MCF 10A (cell line): Measurements from ENCODE around the gene NFAT5. TPM values are rescaled to one million over a fixed set of nuclear protein-coding genes. Genes with fewer than 3 reads are reported as not detected.

ENCODE experiments used
- BruUV-seq: library from RNA; stranded (reverse); fragments of 400-500 nt; replicated peaks from 2 replicates; lab custom pipeline; 2021; lab: Mats Ljungman, UMichigan
- CTCF ChIA-PET: fragments of 300-600 bp; sonication (Branson Sonifier 250); formaldehyde crosslinking; extraction: SDS; loops from one replicate; lab custom pipeline; 2021; ENCODE audit warnings: antibody characterized with exemption, inconsistent platforms; lab: Yijun Ruan, JAX
- POLR2A ChIA-PET: fragments of 300-600, 350-650 bp; sonication (Branson Sonifier 250); formaldehyde crosslinking; extraction: SDS; loops from one replicate; lab custom pipeline; 2020; ENCODE audit warnings: antibody characterized with exemption, inconsistent platforms; lab: Yijun Ruan, JAX
- DNase-seq: peaks from one replicate; pipeline ENCODE4 v3.0.0-alpha.2; 2018; ENCODE audit not compliant: unreplicated experiment
- H3K27ac Mint-ChIP-seq: one replicate; pipeline ENCODE4 v1.8.0; 2022; ENCODE audit warnings: mild to moderate bottlenecking, low read depth, mixed read lengths; ENCODE audit not compliant: unreplicated experiment
- H3K27me3 Mint-ChIP-seq: one replicate; pipeline ENCODE4 v1.8.0; 2022; ENCODE audit warnings: mixed read lengths; ENCODE audit not compliant: insufficient read depth, unreplicated experiment
- H3K36me3 Mint-ChIP-seq: one replicate; pipeline ENCODE4 v1.8.0; 2022; ENCODE audit warnings: mild to moderate bottlenecking, moderate library complexity, mixed read lengths; ENCODE audit not compliant: insufficient read depth, unreplicated experiment
- H3K4me1 Mint-ChIP-seq: one replicate; pipeline ENCODE4 v1.8.0; 2022; ENCODE audit warnings: mixed read lengths; ENCODE audit not compliant: insufficient read depth, unreplicated experiment
- H3K4me3 Mint-ChIP-seq: one replicate; pipeline ENCODE4 v1.8.0; 2022; ENCODE audit warnings: mild to moderate bottlenecking, moderate library complexity, mixed read lengths; ENCODE audit not compliant: unreplicated experiment
- H3K9me3 Mint-ChIP-seq: one replicate; pipeline ENCODE4 v1.8.0; 2022; ENCODE audit warnings: mixed read lengths; ENCODE audit not compliant: unreplicated experiment
- intact Hi-C: fragments of 100-400 bp; cut with micrococcal nuclease; formaldehyde crosslinking; loops from 2 replicates; pipeline ENCODE4 v1.14.1; 2022
- total RNA-seq: library from RNA; stranded (reverse); gene quantifications from 2 replicates; pipeline ENCODE4 v1.2.3, GENCODE V29; 2022
- TF ChIP-seq, protein P1 (sequence below): fragments of 200-600 bp; IDR thresholded peaks from one replicate; pipeline ENCODE4 v1.8.0; 2022; ENCODE audit warnings: antibody characterized with exemption, mild to moderate bottlenecking; ENCODE audit not compliant: unreplicated experiment

The NFAT5 gene
- total RNA-seq, 1 experiment from 2014 or later, result 46.4 TPM

DNA sequence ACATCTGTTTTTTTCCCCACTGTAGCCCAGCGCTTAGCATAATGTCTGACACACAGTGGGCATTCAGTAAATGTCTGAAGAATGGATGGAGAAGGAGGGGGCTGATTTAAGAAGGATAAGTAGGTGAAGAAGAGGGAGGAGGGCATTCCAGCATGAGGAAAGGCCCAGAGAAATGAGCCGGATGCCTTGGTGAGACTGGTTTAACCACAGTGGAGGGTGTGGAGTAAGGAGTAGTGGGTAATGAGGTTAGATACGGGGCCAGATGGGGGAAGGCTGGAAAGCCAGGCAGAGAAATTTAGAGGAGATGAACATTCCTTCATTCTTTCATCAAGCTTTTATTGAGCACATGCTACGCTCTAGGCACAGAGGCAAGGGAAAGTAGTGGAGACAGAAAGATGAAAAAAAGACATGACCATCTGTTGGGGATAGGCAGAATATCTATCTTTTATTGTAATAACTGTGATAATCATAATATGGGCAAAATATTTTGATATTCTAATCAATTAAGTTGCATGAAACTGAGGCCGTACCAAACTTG is 43.7 kb upstream of the NFAT5 start:
- CTCF ChIA-PET, result no interaction called here
- DNase-seq, result no peak
- peaks cover 11% of the 10 kb centered on the region for H3K4me1 Mint-ChIP-seq
- TF ChIP-seq, protein P1, sequence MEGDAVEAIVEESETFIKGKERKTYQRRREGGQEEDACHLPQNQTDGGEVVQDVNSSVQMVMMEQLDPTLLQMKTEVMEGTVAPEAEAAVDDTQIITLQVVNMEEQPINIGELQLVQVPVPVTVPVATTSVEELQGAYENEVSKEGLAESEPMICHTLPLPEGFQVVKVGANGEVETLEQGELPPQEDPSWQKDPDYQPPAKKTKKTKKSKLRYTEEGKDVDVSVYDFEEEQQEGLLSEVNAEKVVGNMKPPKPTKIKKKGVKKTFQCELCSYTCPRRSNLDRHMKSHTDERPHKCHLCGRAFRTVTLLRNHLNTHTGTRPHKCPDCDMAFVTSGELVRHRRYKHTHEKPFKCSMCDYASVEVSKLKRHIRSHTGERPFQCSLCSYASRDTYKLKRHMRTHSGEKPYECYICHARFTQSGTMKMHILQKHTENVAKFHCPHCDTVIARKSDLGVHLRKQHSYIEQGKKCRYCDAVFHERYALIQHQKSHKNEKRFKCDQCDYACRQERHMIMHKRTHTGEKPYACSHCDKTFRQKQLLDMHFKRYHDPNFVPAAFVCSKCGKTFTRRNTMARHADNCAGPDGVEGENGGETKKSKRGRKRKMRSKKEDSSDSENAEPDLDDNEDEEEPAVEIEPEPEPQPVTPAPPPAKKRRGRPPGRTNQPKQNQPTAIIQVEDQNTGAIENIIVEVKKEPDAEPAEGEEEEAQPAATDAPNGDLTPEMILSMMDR, result no peak
- no peak overlapping the region for H3K4me3 Mint-ChIP-seq
- POLR2A ChIA-PET, result no interaction called here
- peaks cover 7% of the 10 kb centered on the region for H3K9me3 Mint-ChIP-seq
- intact Hi-C loops, result no loop called here
- no peaks in the 10 kb centered on the region for H3K36me3 Mint-ChIP-seq
- H3K27me3 Mint-ChIP-seq, result no peaks in the 10 kb centered on the region
- no TSS peak for BruUV-seq
- no peak overlapping the region for H3K27ac Mint-ChIP-seq

DNA sequence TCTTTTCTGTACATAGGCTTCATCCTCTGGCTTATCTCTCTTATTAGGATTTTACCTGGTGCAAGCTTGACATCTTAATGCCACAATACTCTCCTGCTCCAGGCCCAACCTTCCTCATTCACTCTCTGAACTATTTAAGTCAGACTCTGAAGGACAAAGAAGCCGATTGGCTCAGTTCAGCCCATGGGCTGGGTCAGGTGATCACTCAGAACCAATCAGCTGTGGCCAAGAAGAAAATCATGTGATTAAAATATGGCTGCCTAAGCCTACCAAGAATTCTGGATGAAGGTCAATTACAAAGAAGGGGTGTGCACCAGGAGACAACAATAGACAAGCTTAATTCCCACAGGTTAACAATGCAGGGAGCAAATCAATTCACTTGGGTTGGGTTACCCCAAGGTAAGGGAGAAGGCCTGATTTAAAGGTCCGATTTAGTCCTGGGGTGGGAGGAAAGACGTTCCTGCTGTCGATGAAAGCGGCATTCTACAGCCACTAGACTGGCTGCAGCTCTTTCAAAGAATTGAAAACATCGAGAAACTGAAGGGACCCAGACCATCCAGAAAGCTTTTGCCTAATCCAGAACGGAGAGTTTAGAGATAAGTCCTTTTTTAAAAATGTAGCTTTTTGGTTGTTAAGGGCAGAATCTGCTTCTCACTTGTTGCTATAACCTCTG is 42.9 kb upstream of the NFAT5 start:
- BruUV-seq, result no TSS peak
- ChIA-PET CTCF (interaction anchor here (0.7 kb wide), 1 partner anchor 28 kb away, joined by 3 read pairs; no protein-coding TSS in a partner anchor), POLR2A (interaction anchor here (0.8 kb wide), 1 partner anchor 8 kb away, joined by 3 read pairs; no protein-coding TSS in a partner anchor)
- intact Hi-C loops, result no loop called here
- H3K36me3 Mint-ChIP-seq, result no peaks in the 10 kb centered on the region
- no peak overlapping the region for H3K4me3 Mint-ChIP-seq
- TF ChIP-seq, protein P1, result no peak
- DNase-seq, result no peak
- H3K27me3 Mint-ChIP-seq, result no peaks in the 10 kb centered on the region
- H3K4me1 Mint-ChIP-seq, result peaks cover 11% of the 10 kb centered on the region
- H3K27ac Mint-ChIP-seq, result no peak overlapping the region
- H3K9me3 Mint-ChIP-seq, result peaks cover 7% of the 10 kb centered on the region

DNA sequence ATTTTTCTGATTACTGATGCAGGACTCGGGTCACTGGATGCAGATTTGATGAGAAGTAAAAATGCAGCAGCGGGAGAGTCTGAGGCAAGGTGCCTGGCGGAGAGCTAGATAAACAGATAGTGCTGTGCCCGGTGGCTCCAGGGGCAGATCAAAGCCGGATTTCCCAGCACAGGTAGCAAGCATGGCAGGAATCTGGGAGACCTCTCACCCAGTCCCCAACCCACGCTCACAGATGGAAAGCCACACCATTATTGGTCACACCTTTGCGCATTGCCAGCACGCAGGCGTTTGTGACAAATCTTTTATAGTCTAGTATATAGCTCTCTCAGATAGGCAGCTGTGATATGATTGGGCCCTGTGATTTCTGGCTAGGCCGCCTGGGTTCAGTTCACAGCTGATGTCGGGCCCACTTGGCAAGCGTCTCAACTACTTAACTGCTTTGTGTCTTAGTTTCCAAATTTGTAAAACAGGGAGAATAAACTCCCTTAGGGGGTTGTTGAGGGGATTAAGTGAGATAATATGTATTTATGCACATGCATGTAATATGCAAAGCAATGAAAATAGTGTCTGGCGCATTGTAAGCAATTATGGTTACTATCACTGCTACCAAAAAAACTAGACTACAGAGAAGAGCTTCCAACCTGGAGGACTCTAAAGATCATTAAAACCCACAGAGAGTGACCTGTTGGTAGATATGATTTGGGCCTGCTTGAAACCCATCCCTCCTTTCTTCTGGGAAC is 42.0 kb upstream of the NFAT5 start:
- intact Hi-C loops, result no loop called here
- ChIA-PET CTCF (interaction anchor here (0.6 to 0.7 kb wide), 2 partner anchors 9 to 45 kb away, joined by 3 read pairs; no protein-coding TSS in a partner anchor), POLR2A (interaction anchor here (0.7 to 0.8 kb wide), 2 partner anchors 9 to 18 kb away, joined by 3 to 4 read pairs; no protein-coding TSS in a partner anchor)
- H3K36me3 Mint-ChIP-seq, result no peaks in the 10 kb centered on the region
- H3K4me1 Mint-ChIP-seq, result peaks cover 11% of the 10 kb centered on the region
- H3K9me3 Mint-ChIP-seq, result peaks cover 7% of the 10 kb centered on the region
- no peaks in the 10 kb centered on the region for H3K27me3 Mint-ChIP-seq
- H3K27ac Mint-ChIP-seq, result no peak overlapping the region
- no TSS peak for BruUV-seq
- H3K4me3 Mint-ChIP-seq, result no peak overlapping the region
- TF ChIP-seq, protein P1, result no peak
- DNase-seq, result no peak
